ENCODE results near the gene EBLN2.

- TF ChIP-seq POLR2AphosphoS5 (IDR thresholded peaks at IDR 0.05; ENCODE audit: borderline replicate concordance, low read depth, low read length) (no peak), EZH2 (IDR thresholded peaks at IDR 0.05) (no peak)
These were observed 36.6 kb upstream of the EBLN2 start for GRCh38 chr3:73024836-73025235.
